Urothelium cell line (cell line): ENCODE data around the gene LEF1.

Source experiments
- DNase-seq: peaks from one replicate; pipeline ENCODE4 v3.0.0; 2011; ENCODE audit warnings: low spot score, mixed read lengths
- FAIRE-seq: peaks from 2 replicates; lab custom pipeline; 2011; peaks lifted over from hg19 to GRCh38; lab: Jason Lieb, UNC

The LEF1 gene

GRCh38 chr4:108115168-108115526, 53.6 kb downstream of the LEF1 start:
- DNase-seq (no peak), FAIRE-seq (no peak)

GRCh38 chr4:108114503-108114902, 54.2 kb downstream of the LEF1 start:
- FAIRE-seq = no peak
- DNase-seq = no peak

GRCh38 chr4:108113229-108113628, 55.5 kb downstream of the LEF1 start:
- no peak for FAIRE-seq
- DNase-seq = no peak

- DNase-seq = no peak
- no peak for FAIRE-seq
Observed at GRCh38 chr4:108111781-108112180, 57.0 kb downstream of the LEF1 start.

- FAIRE-seq (no peak), DNase-seq (no peak)
Observed at GRCh38 chr4:108110450-108110849, 58.3 kb downstream of the LEF1 start.

- DNase-seq (no peak), FAIRE-seq (no peak)
Observed at GRCh38 chr4:108109997-108110416, 58.7 kb downstream of the LEF1 start.

- DNase-seq (no peak), FAIRE-seq (no peak)
Observed at GRCh38 chr4:108109111-108109510, 59.6 kb downstream of the LEF1 start.

GRCh38 chr4:108107729-108108382, 60.9 kb downstream of the LEF1 start:
- no peak for DNase-seq
- FAIRE-seq = no peak

GRCh38 chr4:108107101-108107500, 61.6 kb downstream of the LEF1 start:
- no peak for FAIRE-seq
- DNase-seq = no peak

- FAIRE-seq (no peak), DNase-seq (no peak)
Observed at GRCh38 chr4:108106186-108106585, 62.5 kb downstream of the LEF1 start.

- FAIRE-seq (no peak), DNase-seq (no peak)
Observed at GRCh38 chr4:108103099-108103862, 65.5 kb downstream of the LEF1 start.

GRCh38 chr4:108100827-108101226, 67.9 kb downstream of the LEF1 start:
- no peak for DNase-seq
- no peak for FAIRE-seq

GRCh38 chr4:108099838-108100237, 68.9 kb downstream of the LEF1 start:
- no peak for FAIRE-seq
- DNase-seq = no peak

- DNase-seq (no peak), FAIRE-seq (no peak)
Observed at GRCh38 chr4:108097990-108098553, 70.7 kb downstream of the LEF1 start.

GRCh38 chr4:108094923-108095482, 73.7 kb downstream of the LEF1 start:
- no peak for FAIRE-seq
- no peak for DNase-seq

GRCh38 chr4:108094131-108094530, 74.6 kb downstream of the LEF1 start:
- no peak for FAIRE-seq
- no peak for DNase-seq

GRCh38 chr4:108092288-108092687, 76.4 kb downstream of the LEF1 start:
- FAIRE-seq = no peak
- no peak for DNase-seq

- no peak for FAIRE-seq
- no peak for DNase-seq
Observed at GRCh38 chr4:108087293-108087967, 81.3 kb downstream of the LEF1 start.

GRCh38 chr4:108081256-108081655, 87.5 kb downstream of the LEF1 start:
- no peak for DNase-seq
- no peak for FAIRE-seq

GRCh38 chr4:108080747-108081146, 88.0 kb downstream of the LEF1 start:
- DNase-seq (no peak), FAIRE-seq (no peak)

- no peak for FAIRE-seq
- no peak for DNase-seq
Observed at GRCh38 chr4:108078024-108078733, 90.6 kb downstream of the LEF1 start.
